WTC11 (cell line): ENCODE results near the gene NME2.

Experiments used
- CTCF ChIP-seq: fragments of 200-600 bp; IDR thresholded peaks from 2 replicates; pipeline ENCODE4 v1.8.0; 2022; ENCODE audit warnings: antibody characterized with exemption
- NFE2L1 ChIP-seq: sonication (generic); formaldehyde crosslinking; IDR thresholded peaks from 2 replicates; pipeline ENCODE4 v1.8.1; 2023; ENCODE audit warnings: missing genetic modification reagents
- RELA ChIP-seq: sonication (generic); formaldehyde crosslinking; IDR thresholded peaks from 2 replicates; pipeline ENCODE4 v1.8.1; 2022; ENCODE audit warnings: missing genetic modification reagents, mild to moderate bottlenecking, borderline replicate concordance
- SOX15 ChIP-seq: fragments of 250-450 bp; sonication (Bioruptor Pico); IDR thresholded peaks from 2 replicates; pipeline ENCODE4 v1.9.0; 2021; ENCODE audit warnings: mild to moderate bottlenecking
- ZBTB43 ChIP-seq: sonication (generic); formaldehyde crosslinking; IDR thresholded peaks from 2 replicates; pipeline ENCODE4 v1.8.1; 2023; ENCODE audit warnings: mild to moderate bottlenecking, missing genetic modification reagents

- TF ChIP-seq ZBTB43 (no peak), RELA (no peak), CTCF (no peak), NFE2L1 (CRISPR knock-in tag) (no peak), SOX15 (no peak)
These were observed 25.7 kb downstream of the NME2 start for GRCh38 chr17:51191895-51192294.
